ENCODE results near the gene LYST.
"Not testable (repeated sequence)": the region's sequence is repeated elsewhere in the genome, so short reads cannot be mapped to it uniquely, and the experiment has no call there.

Gene LYST

DNA sequence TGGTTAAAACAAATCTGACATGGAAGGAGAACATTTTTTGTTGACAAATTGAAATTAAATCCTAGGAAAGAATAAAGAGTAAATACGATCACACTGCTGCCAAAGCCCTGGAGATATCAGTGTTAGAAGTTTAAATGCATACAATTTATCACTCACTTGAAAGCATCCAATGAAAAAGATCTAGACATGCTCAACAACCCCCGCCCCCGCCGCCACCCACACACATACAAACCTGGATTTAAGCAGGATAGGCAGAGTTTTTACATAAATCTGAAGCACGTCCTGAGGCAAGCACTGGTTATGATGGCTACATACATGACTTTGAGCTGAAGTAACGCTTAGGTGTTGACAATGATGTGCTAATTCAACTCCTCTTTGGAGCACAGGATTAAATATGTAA is 58.5 kb downstream of the LYST start:
- H3K4me3 ChIP-seq (ENCODE audit: low read depth in 1 of 2, low read length in 2 of 2), result no peak overlapping the region
- H3K27me3 ChIP-seq (ENCODE audit: low read depth, low read length), result no peaks in the 10 kb centered on the region
- H3K4me1 ChIP-seq (ENCODE audit: control insufficient read depth in 1 of 2, insufficient read depth in 2 of 2, low read length in 2 of 2), result no peaks in the 10 kb centered on the region
- H3K9me3 ChIP-seq (ENCODE audit: control insufficient read depth in 1 of 2, low read length in 2 of 2), result no peaks in the 10 kb centered on the region
- H3K36me3 ChIP-seq (ENCODE audit: control insufficient read depth in 1 of 2, insufficient read depth in 2 of 2, low read length in 2 of 2), result peaks cover 0 to 16% of the 10 kb centered on the region in 2 donors
- no peak overlapping the region for H3K27ac ChIP-seq (ENCODE audit: low read length)

DNA sequence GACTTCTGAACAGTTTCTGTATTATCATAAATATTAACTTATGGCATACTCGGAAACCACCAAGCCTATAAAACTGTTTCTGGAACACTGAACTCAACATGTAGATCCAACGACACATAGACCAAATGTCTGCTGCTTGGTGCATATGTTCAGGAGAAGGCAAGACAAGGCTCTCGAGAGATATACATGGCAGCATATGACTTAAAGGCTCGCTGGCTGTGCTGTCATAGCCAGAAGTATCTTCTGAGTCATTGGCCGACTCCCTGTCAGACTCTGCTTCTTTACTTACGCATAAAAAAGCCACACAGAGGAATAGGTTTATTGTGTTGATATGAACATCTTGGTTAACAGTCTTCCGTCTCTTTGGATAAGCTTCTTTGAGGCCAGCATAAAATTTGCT is 60.6 kb downstream of the LYST start:
- no peaks in the 10 kb centered on the region for H3K27me3 ChIP-seq (ENCODE audit: low read depth, low read length)
- peaks cover 3 to 16% of the 10 kb centered on the region in 2 donors for H3K36me3 ChIP-seq (ENCODE audit: control insufficient read depth in 1 of 2, insufficient read depth in 2 of 2, low read length in 2 of 2)
- H3K27ac ChIP-seq (ENCODE audit: low read length), result no peak overlapping the region
- no peaks in the 10 kb centered on the region for H3K4me1 ChIP-seq (ENCODE audit: control insufficient read depth in 1 of 2, insufficient read depth in 2 of 2, low read length in 2 of 2)
- no peak overlapping the region for H3K4me3 ChIP-seq (ENCODE audit: low read depth in 1 of 2, low read length in 2 of 2)
- H3K9me3 ChIP-seq (ENCODE audit: control insufficient read depth in 1 of 2, low read length in 2 of 2), result no peaks in the 10 kb centered on the region

DNA sequence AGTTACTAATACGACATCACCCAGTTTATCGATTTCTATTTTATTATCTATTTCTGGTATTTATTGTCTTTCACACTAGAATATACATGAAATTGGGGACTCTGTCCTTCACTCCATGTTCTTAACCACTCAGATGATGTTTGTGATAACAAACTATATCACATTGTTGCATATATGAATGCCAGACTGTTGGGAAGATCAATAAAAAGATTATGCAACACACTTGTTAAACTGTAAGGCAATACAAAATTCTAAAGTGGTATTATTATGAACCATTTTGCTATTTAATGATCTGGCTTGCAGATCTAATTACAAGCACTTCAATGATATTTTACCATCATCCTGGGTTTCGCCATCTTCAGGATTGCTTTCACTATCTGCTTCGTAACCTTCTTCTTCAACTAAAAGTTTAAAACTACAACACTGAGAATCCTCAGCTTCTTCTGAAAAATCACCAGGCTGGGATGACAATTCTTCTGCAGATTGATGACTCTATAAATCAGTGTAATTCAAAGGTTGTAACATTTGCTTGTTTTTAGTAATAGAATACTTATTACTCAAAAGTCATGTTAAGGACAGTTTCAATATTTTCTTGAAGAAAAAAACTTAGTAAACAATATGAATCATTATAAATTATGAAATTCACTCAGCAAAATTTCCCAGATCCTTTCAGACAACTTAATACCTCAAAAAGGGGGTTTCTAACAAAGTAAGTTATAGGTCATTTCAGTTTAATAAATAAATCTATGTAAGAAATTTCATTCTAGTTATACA is 63.9 kb downstream of the LYST start:
- no peaks in the 10 kb centered on the region for H3K4me1 ChIP-seq (ENCODE audit: control insufficient read depth in 1 of 2, insufficient read depth in 2 of 2, low read length in 2 of 2)
- peaks cover 3 to 21% of the 10 kb centered on the region in 2 donors for H3K36me3 ChIP-seq (ENCODE audit: control insufficient read depth in 1 of 2, insufficient read depth in 2 of 2, low read length in 2 of 2)
- no peaks in the 10 kb centered on the region for H3K27me3 ChIP-seq (ENCODE audit: low read depth, low read length)
- no peak overlapping the region for H3K4me3 ChIP-seq (ENCODE audit: low read depth in 1 of 2, low read length in 2 of 2)
- H3K27ac ChIP-seq (ENCODE audit: low read length), result no peak overlapping the region
- no peaks in the 10 kb centered on the region for H3K9me3 ChIP-seq (ENCODE audit: control insufficient read depth in 1 of 2, low read length in 2 of 2)

DNA sequence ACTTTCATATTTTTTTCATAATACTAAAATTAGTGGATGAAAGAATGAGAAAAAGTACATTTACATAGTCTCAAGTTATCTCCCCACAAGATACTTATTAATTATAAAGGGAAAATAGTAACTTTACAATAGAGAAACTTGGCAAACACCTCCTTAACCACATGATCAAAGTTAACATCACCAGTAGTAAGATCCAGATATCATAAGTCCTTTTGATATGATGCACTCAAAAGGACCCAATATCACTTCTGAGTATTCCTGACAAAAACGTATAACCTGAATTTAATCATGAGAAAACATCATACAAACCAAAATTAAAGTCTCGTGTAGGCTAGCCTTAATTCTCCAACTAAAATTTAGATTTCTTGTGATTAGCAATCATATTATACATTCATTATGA is 67.4 kb downstream of the LYST start:
- Histone ChIP-seq H3K27me3 (ENCODE audit: low read depth, low read length) (no peaks in the 10 kb centered on the region), H3K9me3 (ENCODE audit: control insufficient read depth in 1 of 2, low read length in 2 of 2) (no peaks in the 10 kb centered on the region), H3K36me3 (ENCODE audit: control insufficient read depth in 1 of 2, insufficient read depth in 2 of 2, low read length in 2 of 2) (peaks cover 3 to 26% of the 10 kb centered on the region in 2 donors), H3K4me1 (ENCODE audit: control insufficient read depth in 1 of 2, insufficient read depth in 2 of 2, low read length in 2 of 2) (no peaks in the 10 kb centered on the region), H3K27ac (ENCODE audit: low read length) (no peak overlapping the region), H3K4me3 (ENCODE audit: low read depth in 1 of 2, low read length in 2 of 2) (no peak overlapping the region)

DNA sequence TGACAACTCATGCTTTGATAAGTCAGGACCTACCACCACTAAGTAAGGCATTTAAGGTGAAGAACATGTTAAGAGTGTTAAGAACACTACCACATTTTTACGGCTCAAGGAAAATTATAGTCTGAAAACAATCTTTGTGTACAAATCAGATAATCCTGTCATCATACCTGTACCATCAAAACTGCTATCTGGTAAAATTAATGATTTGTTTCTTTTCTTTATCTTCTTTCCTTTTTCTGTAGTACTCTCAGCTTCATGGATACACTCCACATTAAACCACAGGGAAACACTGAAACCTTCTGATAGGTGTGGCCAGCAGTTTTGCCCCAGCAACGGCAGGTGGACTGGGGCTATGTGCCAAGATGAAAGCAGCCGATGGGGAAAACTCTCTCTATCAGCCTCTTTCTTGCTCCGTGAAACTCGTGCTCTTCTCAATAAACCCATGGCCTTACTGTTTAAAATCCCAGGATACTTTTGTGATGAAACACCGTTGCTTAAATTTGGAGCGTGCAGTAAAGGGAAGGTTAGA is 75.1 kb downstream of the LYST start:
- H3K9me3 ChIP-seq (ENCODE audit: control insufficient read depth in 1 of 2, low read length in 2 of 2), result no peaks in the 10 kb centered on the region
- no peaks in the 10 kb centered on the region for H3K4me1 ChIP-seq (ENCODE audit: control insufficient read depth in 1 of 2, insufficient read depth in 2 of 2, low read length in 2 of 2)
- H3K4me3 ChIP-seq (ENCODE audit: low read depth in 1 of 2, low read length in 2 of 2), result no peak overlapping the region
- peaks cover 20 to 27% of the 10 kb centered on the region in 2 donors for H3K36me3 ChIP-seq (ENCODE audit: control insufficient read depth in 1 of 2, insufficient read depth in 2 of 2, low read length in 2 of 2)
- H3K27ac ChIP-seq (ENCODE audit: low read length), result no peak overlapping the region
- no peaks in the 10 kb centered on the region for H3K27me3 ChIP-seq (ENCODE audit: low read depth, low read length)

DNA sequence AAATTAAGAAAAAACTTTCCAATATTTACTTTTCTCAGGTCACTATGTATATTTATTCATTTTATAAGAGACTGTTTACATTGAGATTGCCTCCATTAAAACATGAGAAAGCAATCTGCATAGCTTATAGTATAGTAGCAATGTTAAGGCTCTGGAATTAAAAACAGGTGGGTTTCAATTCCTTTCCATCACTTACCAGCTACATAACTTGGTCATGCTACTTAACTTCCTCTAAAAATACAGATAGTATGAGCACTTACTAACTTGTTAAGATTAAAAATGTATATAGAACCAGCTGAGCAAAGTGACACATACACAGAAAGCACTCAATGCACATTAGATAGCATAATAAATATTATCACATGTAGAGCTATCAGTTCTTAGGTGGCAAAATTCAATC is 76.6 kb downstream of the LYST start:
- no peaks in the 10 kb centered on the region for H3K9me3 ChIP-seq (ENCODE audit: control insufficient read depth in 1 of 2, low read length in 2 of 2)
- H3K27ac ChIP-seq (ENCODE audit: low read length), result no peak overlapping the region
- H3K4me3 ChIP-seq (ENCODE audit: low read depth in 1 of 2, low read length in 2 of 2), result no peak overlapping the region
- H3K4me1 ChIP-seq (ENCODE audit: control insufficient read depth in 1 of 2, insufficient read depth in 2 of 2, low read length in 2 of 2), result no peaks in the 10 kb centered on the region
- H3K36me3 ChIP-seq (ENCODE audit: control insufficient read depth in 1 of 2, insufficient read depth in 2 of 2, low read length in 2 of 2), result peaks cover 18 to 20% of the 10 kb centered on the region in 2 donors
- no peaks in the 10 kb centered on the region for H3K27me3 ChIP-seq (ENCODE audit: low read depth, low read length)

DNA sequence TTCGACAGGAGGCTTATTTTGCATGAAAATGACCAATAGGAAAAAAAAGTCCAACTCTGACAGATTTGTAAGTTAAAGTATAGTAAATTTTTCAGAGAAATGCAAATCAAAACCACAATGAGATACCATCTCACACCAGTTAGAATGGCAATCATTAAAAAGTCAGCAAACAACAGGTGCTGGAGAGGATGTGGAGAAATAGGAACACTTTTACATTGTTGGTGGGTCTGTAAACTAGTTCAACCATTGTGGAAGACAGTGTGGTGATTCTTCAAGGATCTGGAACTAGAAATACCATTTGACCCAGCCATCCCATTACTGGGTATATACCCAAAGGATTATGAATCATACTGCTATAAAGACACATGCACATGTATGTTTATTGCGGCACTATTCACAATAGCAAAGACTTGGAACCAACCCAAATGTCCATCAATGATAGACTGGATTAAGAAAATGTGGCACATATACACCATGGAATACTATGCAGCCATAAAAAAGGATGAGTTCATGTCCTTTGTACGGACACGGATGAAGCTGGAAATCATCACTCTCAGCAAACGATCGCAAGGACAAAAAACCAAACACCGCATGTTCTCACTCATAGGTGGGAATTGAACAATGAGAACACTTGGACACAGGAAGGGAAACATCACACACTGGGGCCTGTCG is 80.3 kb downstream of the LYST start:
- not testable (repeated sequence) for H3K27me3 ChIP-seq (ENCODE audit: low read depth, low read length); H3K27ac ChIP-seq (ENCODE audit: low read length); H3K4me1 ChIP-seq (ENCODE audit: control insufficient read depth in 1 of 2, insufficient read depth in 2 of 2, low read length in 2 of 2); H3K4me3 ChIP-seq (ENCODE audit: low read depth in 1 of 2, low read length in 2 of 2); H3K9me3 ChIP-seq (ENCODE audit: control insufficient read depth in 1 of 2, low read length in 2 of 2)
- peaks cover 13 to 15% of the 10 kb centered on the region in 2 donors for H3K36me3 ChIP-seq (ENCODE audit: control insufficient read depth in 1 of 2, insufficient read depth in 2 of 2, low read length in 2 of 2)

DNA sequence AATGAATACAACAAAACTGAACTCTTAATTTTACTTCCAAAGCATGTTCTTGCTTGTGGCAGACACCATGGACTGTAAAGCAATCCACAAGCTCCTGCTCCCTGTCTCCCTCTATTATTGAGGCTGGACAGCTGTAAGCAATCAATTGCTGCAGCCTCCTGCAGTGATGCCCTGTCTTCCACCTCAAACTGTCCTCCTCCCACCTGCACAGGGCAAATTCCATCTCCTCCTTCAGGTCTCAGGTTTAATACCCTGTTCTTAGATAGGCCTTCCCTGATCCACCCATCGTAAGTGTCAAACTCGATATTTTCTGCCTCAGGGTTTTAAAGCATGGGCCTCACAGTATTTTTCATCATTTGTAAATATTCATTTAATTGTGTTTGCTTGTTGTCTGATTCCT is 81.8 kb downstream of the LYST start:
- Histone ChIP-seq H3K27me3 (ENCODE audit: low read depth, low read length) (no peaks in the 10 kb centered on the region), H3K9me3 (ENCODE audit: control insufficient read depth in 1 of 2, low read length in 2 of 2) (no peaks in the 10 kb centered on the region), H3K27ac (ENCODE audit: low read length) (no peak overlapping the region), H3K4me1 (ENCODE audit: control insufficient read depth in 1 of 2, insufficient read depth in 2 of 2, low read length in 2 of 2) (no peaks in the 10 kb centered on the region), H3K36me3 (ENCODE audit: control insufficient read depth in 1 of 2, insufficient read depth in 2 of 2, low read length in 2 of 2) (peaks cover 3 to 7% of the 10 kb centered on the region in 2 donors), H3K4me3 (ENCODE audit: low read depth in 1 of 2, low read length in 2 of 2) (no peak overlapping the region)

DNA sequence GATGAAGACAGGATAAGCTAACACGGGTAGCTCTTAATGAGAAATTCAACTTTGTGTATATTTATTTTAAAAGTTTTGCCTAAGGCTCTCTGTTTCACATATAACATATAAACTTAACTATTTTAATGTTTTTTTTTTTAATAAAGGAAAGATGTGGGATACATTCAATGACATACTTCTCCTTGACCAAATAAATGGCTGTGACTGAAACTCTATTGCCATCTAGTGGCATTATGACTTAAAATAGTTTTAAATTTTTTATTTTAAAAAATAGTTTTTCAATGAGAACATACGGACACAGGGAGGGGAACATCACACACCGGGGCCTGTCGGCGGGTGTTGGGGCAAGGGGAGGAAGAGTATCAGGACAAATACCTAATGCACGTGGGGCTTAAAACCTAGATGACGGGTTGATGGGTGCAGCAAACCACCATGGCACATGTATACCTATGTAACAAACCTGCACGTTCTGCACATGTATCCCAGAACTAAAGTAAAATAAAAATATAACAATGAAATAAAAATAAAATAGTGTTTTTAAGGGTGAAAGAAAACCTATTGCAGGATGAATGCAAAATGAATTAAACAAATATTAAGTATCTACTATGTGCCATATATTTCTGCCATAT is 83.4 kb downstream of the LYST start:
- no peak overlapping the region for H3K27ac ChIP-seq (ENCODE audit: low read length)
- peaks cover 0 to 5% of the 10 kb centered on the region in 2 donors for H3K36me3 ChIP-seq (ENCODE audit: control insufficient read depth in 1 of 2, insufficient read depth in 2 of 2, low read length in 2 of 2)
- H3K9me3 ChIP-seq (ENCODE audit: control insufficient read depth in 1 of 2, low read length in 2 of 2), result no peaks in the 10 kb centered on the region
- H3K4me3 ChIP-seq (ENCODE audit: low read depth in 1 of 2, low read length in 2 of 2), result no peak overlapping the region
- H3K27me3 ChIP-seq (ENCODE audit: low read depth, low read length), result no peaks in the 10 kb centered on the region
- no peaks in the 10 kb centered on the region for H3K4me1 ChIP-seq (ENCODE audit: control insufficient read depth in 1 of 2, insufficient read depth in 2 of 2, low read length in 2 of 2)

DNA sequence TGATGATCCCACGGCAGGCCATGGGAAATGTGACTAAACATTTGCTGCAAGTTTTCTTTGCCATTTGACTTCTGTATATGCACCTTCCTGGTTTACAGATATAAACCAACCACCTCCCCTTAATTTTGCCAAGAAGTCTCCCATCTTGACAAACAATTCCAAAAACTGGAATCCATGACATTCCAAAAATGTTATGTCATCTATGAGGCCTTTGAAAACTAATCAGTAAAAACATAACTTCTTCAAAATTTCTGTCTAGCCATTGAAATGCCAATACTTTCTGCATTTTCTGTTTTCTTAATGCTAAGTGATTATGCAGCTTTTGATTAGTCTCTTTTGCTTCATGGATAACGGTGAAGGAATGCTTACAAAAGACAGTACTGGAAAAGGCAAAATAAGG is 84.1 kb downstream of the LYST start:
- no peak overlapping the region for H3K27ac ChIP-seq (ENCODE audit: low read length)
- H3K4me3 ChIP-seq (ENCODE audit: low read depth in 1 of 2, low read length in 2 of 2), result no peak overlapping the region
- H3K36me3 ChIP-seq (ENCODE audit: control insufficient read depth in 1 of 2, insufficient read depth in 2 of 2, low read length in 2 of 2), result peaks cover 0 to 5% of the 10 kb centered on the region in 2 donors
- no peaks in the 10 kb centered on the region for H3K4me1 ChIP-seq (ENCODE audit: control insufficient read depth in 1 of 2, insufficient read depth in 2 of 2, low read length in 2 of 2)
- no peaks in the 10 kb centered on the region for H3K27me3 ChIP-seq (ENCODE audit: low read depth, low read length)
- no peaks in the 10 kb centered on the region for H3K9me3 ChIP-seq (ENCODE audit: control insufficient read depth in 1 of 2, low read length in 2 of 2)

DNA sequence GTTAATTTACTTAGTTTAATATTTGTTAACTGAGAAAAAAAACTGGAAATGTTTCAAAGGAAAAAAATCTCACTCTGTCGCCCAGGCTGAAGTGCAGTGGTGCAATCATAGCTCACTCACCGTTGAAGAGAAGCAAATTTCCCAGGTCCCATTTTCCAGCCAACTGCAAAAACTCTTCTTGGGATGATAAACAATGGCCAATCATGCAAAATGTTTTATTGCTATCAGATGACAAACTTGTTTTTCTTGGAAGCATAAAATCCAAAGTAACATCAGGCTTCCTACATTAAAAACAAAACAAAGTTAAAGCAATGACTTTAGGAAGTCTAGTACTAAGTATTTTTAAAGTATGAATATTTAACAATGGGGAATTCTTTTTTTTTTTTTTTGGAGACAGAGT is 84.9 kb downstream of the LYST start:
- Histone ChIP-seq H3K4me3 (ENCODE audit: low read depth in 1 of 2, low read length in 2 of 2) (no peak overlapping the region), H3K27me3 (ENCODE audit: low read depth, low read length) (no peaks in the 10 kb centered on the region), H3K27ac (ENCODE audit: low read length) (no peak overlapping the region), H3K9me3 (ENCODE audit: control insufficient read depth in 1 of 2, low read length in 2 of 2) (no peaks in the 10 kb centered on the region), H3K4me1 (ENCODE audit: control insufficient read depth in 1 of 2, insufficient read depth in 2 of 2, low read length in 2 of 2) (no peaks in the 10 kb centered on the region), H3K36me3 (ENCODE audit: control insufficient read depth in 1 of 2, insufficient read depth in 2 of 2, low read length in 2 of 2) (peaks cover 3 to 5% of the 10 kb centered on the region in 2 donors)

All from muscle layer of duodenum (tissue), 2 donors.